ACC112 (cell line): ENCODE measurements around the gene SRRM1.

ENCODE experiments used
- H2AFZ ChIP-seq: fragments of 200-600 bp; sonication (generic); one replicate; pipeline ENCODE4 v1.6.0; 2017; ENCODE audit warnings: antibody characterized with exemption, low read length; ENCODE audit not compliant: unreplicated experiment
- H3K27ac ChIP-seq: fragments of 200-600 bp; sonication (generic); 2 replicates; pipeline ENCODE4 v1.5.1; 2014; ENCODE audit warnings: low read depth, mild to moderate bottlenecking, antibody characterized with exemption, low read length, moderate library complexity
- H3K27me3 ChIP-seq: fragments of 200-600 bp; sonication (generic); 2 replicates; pipeline ENCODE4 v1.6.1; 2014; ENCODE audit warnings: mild to moderate bottlenecking, antibody characterized with exemption, low read length, moderate library complexity, mixed read lengths; ENCODE audit not compliant: insufficient read depth
- H3K36me3 ChIP-seq: fragments of 200-600 bp; sonication (generic); 2 replicates; pipeline ENCODE4 v1.6.1; 2016; ENCODE audit warnings: mild to moderate bottlenecking, antibody characterized with exemption, low read length, moderate library complexity, mixed read lengths; ENCODE audit not compliant: insufficient read depth
- H3K4me1 ChIP-seq: fragments of 200-600 bp; sonication (generic); one replicate; pipeline ENCODE4 v1.6.1; 2016; ENCODE audit warnings: low read length, mixed read lengths; ENCODE audit not compliant: insufficient read depth, unreplicated experiment, control insufficient read depth
- H3K4me3 ChIP-seq: fragments of 200-600 bp; sonication (generic); 2 replicates; pipeline ENCODE4 v1.5.1; 2014; ENCODE audit warnings: mild to moderate bottlenecking, low read depth, low read length
- H3K79me2 ChIP-seq: fragments of 200-600 bp; sonication (generic); one replicate; pipeline ENCODE4 v1.6.0; 2016; ENCODE audit warnings: low read length; ENCODE audit not compliant: control insufficient read depth, unreplicated experiment, insufficient read depth

Gene SRRM1

DNA sequence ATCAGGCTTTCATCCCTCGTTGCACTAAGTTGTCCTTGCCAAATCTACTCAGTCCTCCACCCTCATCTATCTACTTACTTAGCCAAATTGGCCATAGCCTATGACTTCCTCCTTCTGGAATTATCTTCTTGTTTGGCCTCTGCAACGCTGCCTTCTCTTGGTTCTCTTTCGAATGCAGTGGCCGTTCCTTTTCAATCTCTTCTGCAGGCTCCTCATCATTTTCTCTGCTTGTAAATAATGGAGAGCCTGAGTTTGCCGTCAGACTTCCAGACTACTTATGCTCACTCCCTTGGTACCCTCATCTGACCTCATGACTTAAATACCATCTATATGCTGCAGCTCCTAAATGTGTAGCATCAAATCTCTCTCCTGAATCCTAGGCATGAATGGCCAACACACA is 22.4 kb upstream of the SRRM1 start:
- 0 out of 2 replicates have a peak, but pooled peaks cover 4% of the 10 kb centered on the region for H3K27me3 ChIP-seq
- no peak overlapping the region for H2AFZ ChIP-seq
- H3K4me3 ChIP-seq, result no peak overlapping the region
- no peaks in the 10 kb centered on the region for H3K4me1 ChIP-seq
- no peaks in the 10 kb centered on the region for H3K36me3 ChIP-seq
- H3K79me2 ChIP-seq, result no peaks in the 10 kb centered on the region
- H3K27ac ChIP-seq, result no peak overlapping the region

DNA sequence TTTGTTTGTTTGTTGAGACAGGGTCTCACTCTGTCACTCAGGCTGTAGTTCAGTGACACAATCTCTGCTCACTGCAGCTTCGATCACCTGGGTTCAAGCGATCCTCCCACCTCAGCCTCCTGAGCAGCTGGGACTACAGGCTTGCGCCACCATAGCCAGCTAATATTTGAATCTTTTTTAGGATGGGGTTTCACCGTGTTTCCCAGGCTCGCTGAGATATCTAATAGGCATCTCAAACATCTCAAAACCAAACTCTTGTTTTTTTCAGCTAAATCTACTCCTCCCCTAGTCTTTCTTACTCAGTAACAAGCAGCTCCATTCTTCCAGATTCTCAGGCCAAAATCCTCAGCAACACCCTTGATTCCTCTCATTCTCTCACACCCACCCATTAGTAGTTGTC is 22.0 kb upstream of the SRRM1 start:
- H3K36me3 ChIP-seq, result no peaks in the 10 kb centered on the region
- H3K27ac ChIP-seq, result no peak overlapping the region
- 0 out of 2 replicates have a peak, but pooled peaks cover 4% of the 10 kb centered on the region for H3K27me3 ChIP-seq
- H3K4me1 ChIP-seq, result no peaks in the 10 kb centered on the region
- H3K4me3 ChIP-seq, result no peak overlapping the region
- H2AFZ ChIP-seq, result no peak overlapping the region
- H3K79me2 ChIP-seq, result no peaks in the 10 kb centered on the region

DNA sequence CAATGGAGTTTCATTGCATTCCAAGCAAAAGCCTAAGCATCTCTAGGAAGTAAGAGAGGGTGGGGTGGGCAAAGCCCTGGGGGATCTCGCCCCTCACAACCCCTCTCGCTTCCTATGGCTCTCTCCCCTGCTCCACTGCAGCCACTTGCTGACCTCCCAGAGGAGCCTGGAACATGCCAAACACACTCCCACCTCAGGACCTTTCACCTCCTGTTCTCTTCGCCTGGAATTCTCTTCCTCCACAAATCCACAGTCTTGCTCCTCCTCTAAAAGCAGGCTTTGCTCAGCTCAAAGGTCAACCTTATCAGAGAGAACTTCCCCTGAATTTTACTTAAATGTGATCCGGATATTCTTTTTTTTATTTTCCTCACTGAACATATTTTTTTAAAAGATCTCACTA is 20.9 kb upstream of the SRRM1 start:
- H3K36me3 ChIP-seq, result no peaks in the 10 kb centered on the region
- no peaks in the 10 kb centered on the region for H3K79me2 ChIP-seq
- peak overlapping the region; percentile 25 for H2AFZ ChIP-seq
- no peak overlapping the region for H3K27ac ChIP-seq
- H3K4me1 ChIP-seq, result no peaks in the 10 kb centered on the region
- H3K4me3 ChIP-seq, result no peak overlapping the region
- H3K27me3 ChIP-seq, result no peaks in the 10 kb centered on the region

DNA sequence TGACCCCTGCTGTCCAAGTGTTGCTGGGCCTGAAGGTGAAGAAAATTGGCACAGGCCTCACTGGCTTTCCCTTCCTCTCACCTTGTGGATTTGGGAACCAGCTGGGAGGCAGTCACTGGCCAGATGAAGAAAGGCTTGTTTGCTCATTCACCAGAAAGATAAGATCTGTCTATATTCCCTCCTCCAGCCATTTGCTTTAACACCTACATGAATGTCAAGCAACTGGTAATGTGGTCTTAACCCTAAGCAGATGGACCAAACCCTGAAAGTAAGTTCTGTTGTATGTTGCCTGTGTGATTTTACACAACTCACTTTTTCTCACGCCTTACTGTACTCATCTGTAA is 10.3 kb upstream of the SRRM1 start:
- H3K27me3 ChIP-seq, result no peaks in the 10 kb centered on the region
- H3K27ac ChIP-seq, result no peak overlapping the region
- H3K36me3 ChIP-seq, result no peaks in the 10 kb centered on the region
- no peaks in the 10 kb centered on the region for H3K4me1 ChIP-seq
- no peak overlapping the region for H2AFZ ChIP-seq
- H3K79me2 ChIP-seq, result no peaks in the 10 kb centered on the region
- H3K4me3 ChIP-seq, result no peak overlapping the region

DNA sequence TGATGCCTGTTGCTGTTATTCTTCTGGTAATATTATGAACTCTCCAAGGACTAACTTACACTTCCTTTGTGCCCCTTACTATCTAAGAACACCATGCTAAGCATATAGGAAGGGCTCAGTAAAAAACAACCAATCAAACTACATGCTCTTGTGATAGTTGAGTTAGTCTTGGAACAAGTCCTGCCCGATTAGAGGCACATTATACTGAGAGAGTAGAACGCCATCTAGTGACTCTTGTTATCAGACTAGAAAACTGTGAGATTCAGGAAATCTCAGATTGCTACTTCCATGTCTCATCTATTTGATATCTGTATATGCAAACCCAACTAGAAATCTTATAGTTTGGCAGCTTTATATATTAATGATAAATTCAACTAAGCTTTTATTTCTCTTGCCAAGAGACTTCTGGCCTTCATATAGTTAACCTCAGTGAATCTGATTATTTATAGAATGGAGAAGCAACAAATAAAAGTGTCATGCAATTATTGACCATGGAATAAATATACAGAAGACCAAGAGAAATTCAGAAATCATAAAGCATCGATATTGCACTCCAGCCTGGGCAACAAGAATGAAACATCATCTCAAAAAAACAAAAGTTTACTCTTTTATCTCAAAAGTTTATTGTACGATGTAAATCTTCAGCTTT is 7.8 kb upstream of the SRRM1 start:
- H2AFZ ChIP-seq, result no peak overlapping the region
- H3K79me2 ChIP-seq, result no peaks in the 10 kb centered on the region
- no peaks in the 10 kb centered on the region for H3K27me3 ChIP-seq
- H3K27ac ChIP-seq, result no peak overlapping the region
- no peak overlapping the region for H3K4me3 ChIP-seq
- H3K36me3 ChIP-seq, result no peaks in the 10 kb centered on the region
- H3K4me1 ChIP-seq, result no peaks in the 10 kb centered on the region

DNA sequence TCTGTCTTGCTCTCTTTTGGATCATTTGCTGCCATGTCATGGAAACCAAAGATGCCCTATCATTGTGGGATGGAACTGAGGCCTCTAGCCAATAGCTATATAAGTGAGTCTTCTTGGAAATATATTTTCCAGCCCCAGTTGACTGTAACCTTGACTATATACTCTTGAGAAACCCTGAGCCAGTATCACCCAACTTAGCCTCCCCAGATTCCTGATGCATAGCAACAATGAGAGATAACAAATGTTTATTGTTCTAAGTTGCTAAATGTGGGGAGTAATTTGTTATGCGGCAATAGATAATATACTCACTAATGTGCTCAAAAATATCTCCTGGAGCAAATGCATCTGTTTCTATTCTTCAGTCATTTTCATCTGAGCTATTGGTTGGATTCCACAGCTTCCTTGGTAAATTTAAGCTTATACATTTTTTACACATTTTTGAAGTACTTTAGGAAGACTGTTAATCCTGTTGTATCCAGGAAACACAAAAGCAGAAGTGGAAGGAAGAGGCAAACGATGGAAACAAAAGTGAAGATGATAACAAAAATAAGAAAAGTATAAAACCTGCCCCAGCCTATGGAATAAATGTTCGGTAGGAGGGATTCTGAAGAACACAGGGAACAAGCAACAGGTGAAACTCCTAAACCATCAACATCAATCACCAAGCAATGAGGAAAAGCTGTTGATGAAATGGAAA is 6.3 kb upstream of the SRRM1 start:
- H2AFZ ChIP-seq, result no peak overlapping the region

DNA sequence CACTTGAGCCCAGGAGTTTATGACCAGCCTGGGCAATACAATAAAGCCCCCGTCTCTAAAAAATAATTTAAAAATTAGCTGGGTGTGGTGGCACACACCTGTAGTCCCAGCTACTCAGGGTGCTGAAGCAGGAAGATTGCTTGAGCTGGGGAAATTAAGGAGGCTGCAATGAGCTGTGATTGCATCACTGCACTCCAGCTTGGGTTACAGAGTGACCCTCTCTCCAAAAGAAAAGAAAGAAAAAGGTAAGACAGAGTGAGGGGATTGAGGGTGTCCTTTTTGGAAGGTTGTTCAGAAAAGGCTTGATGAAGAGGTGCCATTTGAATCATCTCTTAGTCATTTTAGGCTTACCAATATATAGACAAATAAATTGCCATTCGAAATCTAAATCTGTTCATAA is 4.0 kb upstream of the SRRM1 start:
- no peak overlapping the region for H2AFZ ChIP-seq
- H3K27me3 ChIP-seq, result no peaks in the 10 kb centered on the region
- no peaks in the 10 kb centered on the region for H3K36me3 ChIP-seq
- peaks cover 18% of the 10 kb centered on the region for H3K79me2 ChIP-seq
- H3K4me1 ChIP-seq, result peaks cover 7% of the 10 kb centered on the region
- H3K4me3 ChIP-seq, result no peak overlapping the region
- no peak overlapping the region for H3K27ac ChIP-seq

More for the DNA sequence above, 6.3 kb upstream of the SRRM1 start:
- no peak overlapping the region for H3K4me3 ChIP-seq
- H3K27me3 ChIP-seq, result no peaks in the 10 kb centered on the region
- H3K27ac ChIP-seq, result no peak overlapping the region
- peaks cover 7% of the 10 kb centered on the region for H3K79me2 ChIP-seq
- no peaks in the 10 kb centered on the region for H3K36me3 ChIP-seq
- peaks cover 7% of the 10 kb centered on the region for H3K4me1 ChIP-seq

DNA sequence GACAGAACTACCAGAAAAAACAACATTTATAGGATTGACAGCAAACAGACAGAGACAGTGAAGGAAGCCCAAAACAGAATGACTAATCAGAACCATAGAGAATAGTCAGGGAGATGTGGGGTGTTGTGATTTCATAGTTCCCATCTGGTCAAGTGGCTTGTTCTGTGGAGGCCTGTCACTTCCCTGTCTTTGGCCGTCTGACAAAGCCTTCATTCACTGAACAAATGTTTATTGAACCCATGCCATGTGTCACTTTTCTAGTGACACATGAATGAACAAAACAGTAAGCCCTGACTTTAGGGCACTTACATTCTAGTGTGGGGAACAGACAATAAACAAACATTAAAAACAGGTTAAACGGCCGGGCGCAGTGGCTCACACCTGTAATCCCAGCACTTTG is 3.2 kb upstream of the SRRM1 start:
- Histone ChIP-seq H3K27ac (no peak overlapping the region), H3K4me1 (peaks cover 12% of the 10 kb centered on the region), H3K36me3 (0 out of 2 replicates have a peak, but pooled peaks cover under 1% of the 10 kb centered on the region), H3K4me3 (no peak overlapping the region), H3K79me2 (peaks cover 26% of the 10 kb centered on the region), H2AFZ (no peak overlapping the region), H3K27me3 (no peaks in the 10 kb centered on the region)

DNA sequence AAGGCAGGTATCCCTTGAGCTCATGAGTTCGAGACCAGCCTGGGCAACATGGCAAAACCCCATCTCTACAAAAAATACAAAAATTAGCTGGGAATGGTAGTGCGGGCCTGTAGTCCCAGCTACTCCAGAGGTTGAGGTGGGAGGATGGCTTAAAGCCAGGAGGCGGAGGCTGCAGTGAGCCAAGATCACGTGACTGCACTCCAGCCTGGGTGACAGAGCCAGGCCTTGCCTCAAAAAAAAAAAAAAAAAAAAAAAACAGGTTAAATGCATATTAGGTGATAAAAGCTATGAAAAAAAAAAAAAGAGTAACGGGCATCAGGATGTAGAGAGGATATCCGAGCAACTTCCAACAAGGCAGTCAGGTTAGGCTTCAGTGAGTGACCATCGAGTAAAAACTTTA is 2.8 kb upstream of the SRRM1 start:
- Histone ChIP-seq H3K4me3 (no peak overlapping the region), H3K79me2 (peaks cover 30% of the 10 kb centered on the region), H2AFZ (no peak overlapping the region), H3K27ac (no peak overlapping the region), H3K4me1 (peaks cover 16% of the 10 kb centered on the region), H3K27me3 (no peaks in the 10 kb centered on the region), H3K36me3 (peaks cover 5% of the 10 kb centered on the region; the same call in 1 of the 2 replicates)

DNA sequence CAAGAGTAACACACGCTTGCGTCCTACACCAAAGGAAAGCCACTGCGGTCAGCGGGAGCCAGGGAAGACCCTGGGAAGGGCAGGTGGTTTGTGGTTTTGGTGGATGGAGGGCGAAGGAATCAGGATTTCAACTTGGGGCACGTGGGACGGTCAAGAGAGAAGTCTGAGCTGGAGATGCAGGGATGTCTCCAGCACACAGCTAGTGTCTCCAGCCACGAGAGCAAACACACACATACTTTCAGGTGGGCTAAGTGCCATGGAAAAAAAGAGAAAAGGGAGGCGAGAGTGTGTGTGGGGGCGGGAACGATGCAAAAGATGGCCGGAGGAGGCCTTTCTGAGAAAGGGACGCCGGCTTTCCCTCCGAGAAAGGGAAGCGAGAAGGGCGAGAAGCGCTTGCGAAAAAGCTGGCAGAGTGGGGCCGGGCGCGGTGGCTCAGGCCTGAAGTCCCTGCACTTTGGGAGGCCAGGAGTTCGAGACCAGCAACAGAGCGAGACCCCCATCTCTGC is 1.4 kb upstream of the SRRM1 start:
- H3K36me3 ChIP-seq, result peaks cover 16% of the 10 kb centered on the region
- H3K27ac ChIP-seq, result peak overlapping the region; percentile 96
- H3K4me1 ChIP-seq, result peaks cover 23% of the 10 kb centered on the region
- peak overlapping the region; percentile 89 for H3K4me3 ChIP-seq
- peaks cover 44% of the 10 kb centered on the region for H3K79me2 ChIP-seq
- no peaks in the 10 kb centered on the region for H3K27me3 ChIP-seq
- H2AFZ ChIP-seq, result peak overlapping the region; percentile 52
